Measurements from ENCODE around the gene OR2AJ1. TPM values are rescaled to one million over a fixed set of nuclear protein-coding genes. Genes with fewer than 3 reads are reported as not detected.

Gene OR2AJ1
- 0.13 TPM in 1 of 3 replicates, not detected in the others for total RNA-seq

DNA sequence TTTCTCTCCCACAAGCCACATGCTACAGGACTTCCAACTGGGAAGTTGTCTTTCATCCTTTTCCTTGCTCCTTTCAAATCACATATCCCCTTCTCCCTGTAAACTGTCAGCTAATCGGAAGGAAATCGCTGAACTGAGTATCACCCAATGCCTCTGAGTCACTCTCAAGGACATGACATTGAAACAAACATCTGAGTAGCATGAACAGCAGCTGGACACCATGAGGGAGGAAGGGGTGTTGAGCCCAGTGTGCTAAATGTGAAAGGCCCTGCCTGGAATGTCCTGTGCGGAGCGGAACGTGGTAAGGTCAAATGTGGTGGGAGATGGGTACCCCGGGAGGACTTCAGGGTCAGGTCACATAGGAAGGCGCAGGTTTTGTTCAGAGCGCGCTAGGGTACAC is at the start of gene OR2AJ1:
TSS of gene OR2AJ1 (plus strand) at position 22 of the 400 bp plus-strand sequence. CDS start 8,880 bp downstream, outside the sequence.
- peaks cover 12% of the 10 kb centered on the region for H3K9me3 Mint-ChIP-seq
- H3K36me3 Mint-ChIP-seq = no peaks in the 10 kb centered on the region
- H3K4me1 Mint-ChIP-seq = no peaks in the 10 kb centered on the region
- DNase-seq (ENCODE audit: low spot score in 2 of 2, unreplicated experiment in 2 of 2) = no peak
- H3K4me3 Mint-ChIP-seq = no peak within 1 kb of the TSS
- H3K27ac Mint-ChIP-seq = no peak within 1 kb of the TSS
- TF ChIP-seq, protein P1, sequence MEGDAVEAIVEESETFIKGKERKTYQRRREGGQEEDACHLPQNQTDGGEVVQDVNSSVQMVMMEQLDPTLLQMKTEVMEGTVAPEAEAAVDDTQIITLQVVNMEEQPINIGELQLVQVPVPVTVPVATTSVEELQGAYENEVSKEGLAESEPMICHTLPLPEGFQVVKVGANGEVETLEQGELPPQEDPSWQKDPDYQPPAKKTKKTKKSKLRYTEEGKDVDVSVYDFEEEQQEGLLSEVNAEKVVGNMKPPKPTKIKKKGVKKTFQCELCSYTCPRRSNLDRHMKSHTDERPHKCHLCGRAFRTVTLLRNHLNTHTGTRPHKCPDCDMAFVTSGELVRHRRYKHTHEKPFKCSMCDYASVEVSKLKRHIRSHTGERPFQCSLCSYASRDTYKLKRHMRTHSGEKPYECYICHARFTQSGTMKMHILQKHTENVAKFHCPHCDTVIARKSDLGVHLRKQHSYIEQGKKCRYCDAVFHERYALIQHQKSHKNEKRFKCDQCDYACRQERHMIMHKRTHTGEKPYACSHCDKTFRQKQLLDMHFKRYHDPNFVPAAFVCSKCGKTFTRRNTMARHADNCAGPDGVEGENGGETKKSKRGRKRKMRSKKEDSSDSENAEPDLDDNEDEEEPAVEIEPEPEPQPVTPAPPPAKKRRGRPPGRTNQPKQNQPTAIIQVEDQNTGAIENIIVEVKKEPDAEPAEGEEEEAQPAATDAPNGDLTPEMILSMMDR (IDR thresholded peaks at IDR 0.05; ENCODE audit: unreplicated experiment) = no peak
- H3K27me3 Mint-ChIP-seq (ENCODE audit: low read depth) = no peaks in the 10 kb centered on the region

GRCh38 chr1:247883346-247883745 is 41.3 kb upstream of the OR2AJ1 start:
- Mint-ChIP-seq H3K4me3 (no peak overlapping the region), H3K36me3 (no peaks in the 10 kb centered on the region), H3K4me1 (no peaks in the 10 kb centered on the region), H3K27me3 (ENCODE audit: low read depth) (no peaks in the 10 kb centered on the region), H3K27ac (no peak overlapping the region), H3K9me3 (peaks cover 9% of the 10 kb centered on the region)
- no peak for DNase-seq (ENCODE audit: low spot score in 2 of 2, unreplicated experiment in 2 of 2)
- TF ChIP-seq, protein P1 (IDR thresholded peaks at IDR 0.05; ENCODE audit: unreplicated experiment) = no peak

- DNase-seq (ENCODE audit: low spot score in 2 of 2, unreplicated experiment in 2 of 2) = no peak
- Mint-ChIP-seq H3K36me3 (no peaks in the 10 kb centered on the region), H3K4me3 (no peak overlapping the region), H3K9me3 (peaks cover 3% of the 10 kb centered on the region), H3K4me1 (no peaks in the 10 kb centered on the region), H3K27ac (no peak overlapping the region), H3K27me3 (ENCODE audit: low read depth) (no peaks in the 10 kb centered on the region)
- TF ChIP-seq, protein P1 (IDR thresholded peaks at IDR 0.05; ENCODE audit: unreplicated experiment) = no peak
These were observed 39.8 kb upstream of the OR2AJ1 start for GRCh38 chr1:247884797-247885413.

GRCh38 chr1:247895163-247895637 is 29.5 kb upstream of the OR2AJ1 start, which contains the start of gene OR2W3:
Gene OR2W3 (plus strand): TSS chr1:247895587. CDS start chr1:247895587, 0 bp downstream.
- Mint-ChIP-seq H3K4me3 (no peak within 1 kb of the TSS), H3K27me3 (ENCODE audit: low read depth) (no peaks in the 10 kb centered on the region), H3K9me3 (peaks cover 22% of the 10 kb centered on the region), H3K36me3 (no peaks in the 10 kb centered on the region), H3K27ac (no peak within 1 kb of the TSS), H3K4me1 (no peaks in the 10 kb centered on the region)
- no peak for DNase-seq (ENCODE audit: low spot score in 2 of 2, unreplicated experiment in 2 of 2)
- TF ChIP-seq, protein P1 (IDR thresholded peaks at IDR 0.05; ENCODE audit: unreplicated experiment) = no peak

DNA sequence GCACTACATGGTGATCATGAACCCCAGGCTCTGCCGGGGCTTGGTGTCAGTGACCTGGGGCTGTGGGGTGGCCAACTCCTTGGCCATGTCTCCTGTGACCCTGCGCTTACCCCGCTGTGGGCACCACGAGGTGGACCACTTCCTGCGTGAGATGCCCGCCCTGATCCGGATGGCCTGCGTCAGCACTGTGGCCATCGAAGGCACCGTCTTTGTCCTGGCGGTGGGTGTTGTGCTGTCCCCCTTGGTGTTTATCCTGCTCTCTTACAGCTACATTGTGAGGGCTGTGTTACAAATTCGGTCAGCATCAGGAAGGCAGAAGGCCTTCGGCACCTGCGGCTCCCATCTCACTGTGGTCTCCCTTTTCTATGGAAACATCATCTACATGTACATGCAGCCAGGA is 28.7 kb upstream of the OR2AJ1 start:
- Mint-ChIP-seq H3K36me3 (no peaks in the 10 kb centered on the region), H3K27ac (no peak overlapping the region), H3K27me3 (ENCODE audit: low read depth) (no peaks in the 10 kb centered on the region), H3K9me3 (peaks cover 22% of the 10 kb centered on the region), H3K4me1 (no peaks in the 10 kb centered on the region), H3K4me3 (no peak overlapping the region)
- TF ChIP-seq, protein P1 (IDR thresholded peaks at IDR 0.05; ENCODE audit: unreplicated experiment) = no peak
- DNase-seq (ENCODE audit: low spot score in 2 of 2, unreplicated experiment in 2 of 2) = no peak

Data from mesothelial cell of epicardium (in vitro differentiated cells).